HT1080 (cell line): ENCODE results near the gene MLPH. TPM values are rescaled to one million over a fixed set of nuclear protein-coding genes. Genes with fewer than 3 reads are reported as not detected.
A peak's percentile ranks its signal among the peaks of the same experiment; 100 is the strongest.
"Not testable (repeated sequence)": the region's sequence is repeated elsewhere in the genome, so short reads cannot be mapped to it uniquely, and the experiment has no call there.

Experiments used
- DNase-seq: peaks from one replicate; pipeline ENCODE4 v3.0.0-alpha.2; 2015; ENCODE audit warnings: low read depth
- total RNA-seq: library from RNA; depleted of rRNA; stranded (reverse); fragments of >200 nt; shearing (Covaris generic); gene quantifications from 2 replicates; pipeline ENCODE4 v1.2.3, GENCODE V29; 2014

Gene MLPH
- total RNA-seq, 1 experiment from 2014 or later = not detected

DNA sequence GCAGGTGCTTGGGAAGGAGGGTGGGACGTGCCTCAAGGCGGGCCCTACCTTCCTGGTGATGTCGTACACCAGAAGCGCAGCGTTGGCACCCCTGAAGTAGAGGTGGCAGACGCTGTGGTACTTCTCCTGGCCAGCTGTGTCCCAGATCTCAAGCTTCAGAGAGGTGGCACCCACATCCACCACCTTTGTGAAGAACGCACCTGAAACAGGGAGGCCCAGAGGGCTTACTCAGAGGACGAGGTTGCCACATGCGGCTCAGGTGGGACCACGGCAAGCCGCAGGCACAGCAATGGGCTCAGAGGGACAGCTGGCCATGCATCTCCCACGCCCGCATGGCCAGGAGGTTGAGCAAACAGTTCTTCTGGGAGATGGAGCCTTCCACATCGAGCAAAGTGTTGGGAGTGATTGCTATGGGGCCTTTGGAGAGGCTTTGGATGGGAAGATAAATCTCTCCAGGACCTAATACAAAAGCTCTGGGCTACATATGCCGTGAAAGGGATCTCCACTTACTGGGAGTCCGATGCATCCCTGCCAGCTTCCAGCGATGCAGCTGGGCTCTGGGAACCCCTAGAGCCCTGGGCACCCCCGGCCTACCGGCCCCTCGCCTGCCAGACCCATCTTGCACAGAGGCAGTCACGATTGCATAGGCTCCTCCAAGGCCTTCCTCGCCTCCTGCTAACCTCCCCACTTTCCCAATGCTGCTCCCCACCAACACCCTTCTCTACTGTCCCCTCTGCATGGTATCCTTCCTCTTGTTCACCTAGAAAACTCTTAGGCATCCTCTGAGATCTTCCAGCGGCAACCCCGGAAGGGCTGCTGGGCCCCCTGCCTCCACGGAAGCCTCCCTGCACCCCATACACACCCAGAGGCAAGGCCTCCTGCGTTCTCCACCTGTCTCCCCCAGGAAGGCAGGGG lies 91.2 kb downstream of the MLPH start:
- no peak for DNase-seq

DNA sequence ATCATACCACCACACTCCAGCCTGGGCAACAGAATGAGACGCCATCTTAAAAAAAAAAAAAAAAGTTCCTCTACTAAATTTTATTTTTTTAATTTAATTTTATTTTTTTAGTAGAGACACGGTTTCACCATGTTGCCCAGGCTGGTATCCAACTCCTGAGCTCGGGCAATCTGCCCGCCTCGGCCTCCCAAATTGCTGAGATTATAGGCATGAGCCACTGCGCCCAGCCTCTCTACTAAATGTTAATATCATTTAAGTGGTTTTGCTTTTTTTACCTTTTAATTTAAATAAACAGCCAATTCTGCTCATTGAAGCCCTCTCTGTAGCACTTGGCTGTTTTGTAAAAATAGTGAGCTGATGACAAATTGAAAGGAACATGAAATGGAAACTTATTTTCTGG lies 94.3 kb downstream of the MLPH start:
- DNase-seq = no peak

DNA sequence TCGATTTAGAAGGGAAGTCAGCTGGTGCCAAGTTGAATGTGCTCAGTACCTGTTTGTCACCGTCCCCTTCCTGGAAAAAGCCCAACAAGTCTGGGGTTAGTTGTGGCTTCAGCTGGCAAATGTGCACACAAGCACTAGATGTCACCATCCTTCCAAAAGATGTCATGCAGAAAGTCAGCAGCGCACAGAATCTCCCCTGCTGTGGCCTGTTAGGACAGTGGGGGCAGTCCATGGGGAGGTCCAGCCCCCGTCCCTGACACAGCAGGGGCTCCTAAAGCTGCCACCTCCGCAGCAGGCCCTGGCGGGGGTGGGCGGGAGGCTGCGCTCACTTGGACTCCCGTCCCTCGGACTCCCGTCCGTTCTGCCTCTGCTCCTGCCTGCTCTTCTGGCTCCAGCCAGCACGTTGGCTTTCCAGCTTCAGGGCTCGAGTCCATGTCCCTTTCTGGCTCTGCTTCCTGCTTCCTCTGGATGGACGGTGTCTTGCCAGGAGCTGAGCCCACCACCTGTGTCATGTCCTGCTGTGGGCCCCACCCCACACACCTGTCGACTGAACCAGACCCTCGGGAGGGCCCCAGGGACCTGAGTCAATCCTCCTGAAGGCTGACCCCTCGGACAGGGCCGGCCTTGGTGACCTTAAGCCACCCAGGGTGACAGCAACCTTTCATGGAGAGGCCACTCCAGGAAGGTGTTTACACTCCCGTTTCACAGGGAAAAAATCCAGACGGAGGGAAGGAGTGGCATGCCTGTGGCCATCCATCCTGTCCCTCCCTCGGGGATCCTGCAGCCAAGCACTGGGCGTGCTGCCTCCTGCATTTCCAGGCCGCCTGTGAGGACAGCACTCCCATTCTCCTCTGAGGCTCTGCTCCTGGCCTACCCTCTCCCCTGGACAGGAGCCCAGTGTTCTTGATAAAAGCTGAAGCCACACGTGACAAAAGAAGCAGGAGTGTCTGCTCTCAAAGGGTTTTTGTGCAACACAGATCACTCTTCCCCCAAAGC lies 95.0 kb downstream of the MLPH start:
- DNase-seq = peak; percentile 54

DNA sequence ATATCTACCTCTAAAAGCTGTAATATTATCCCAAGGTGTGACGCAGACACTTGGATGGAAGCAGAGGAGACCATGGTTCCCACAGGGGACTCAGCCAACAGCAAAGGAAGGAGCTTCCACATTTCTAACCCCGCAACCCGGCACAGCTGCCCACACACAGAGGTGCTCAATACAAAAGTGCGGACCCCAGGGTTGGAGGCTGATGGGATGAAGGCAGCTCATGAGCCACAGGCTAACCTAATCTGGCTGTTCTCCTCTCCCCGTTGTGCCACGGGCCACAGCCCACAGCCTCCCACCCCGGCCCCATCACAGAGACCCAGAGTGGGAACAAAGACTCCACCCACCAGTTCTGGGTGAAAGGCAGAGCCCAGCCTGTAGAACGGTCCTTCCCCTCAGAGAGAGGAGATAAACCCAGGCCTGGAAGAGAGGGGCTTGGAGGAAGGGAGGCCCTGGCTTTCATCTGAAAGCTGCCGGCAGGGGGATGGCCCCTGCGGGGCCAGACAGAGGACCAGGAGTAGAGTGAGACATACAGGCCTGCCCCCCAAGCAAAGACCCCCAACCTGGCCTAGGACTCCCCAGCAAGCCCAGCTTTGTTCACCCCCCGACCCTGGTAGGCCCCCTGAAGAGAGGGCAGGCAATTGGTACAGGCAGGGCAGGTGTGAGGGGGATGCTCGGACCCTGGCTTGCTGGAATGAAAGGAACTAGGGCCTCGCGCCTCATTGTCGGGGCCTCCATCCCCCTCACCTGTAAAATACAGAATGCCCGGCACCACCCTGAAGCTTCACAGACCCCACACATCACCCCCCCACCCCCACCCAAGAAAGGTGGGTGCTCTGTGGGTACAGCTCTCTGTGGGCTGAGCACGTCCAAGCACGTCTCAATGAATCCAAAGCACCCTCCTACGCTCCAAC lies 96.6 kb downstream of the MLPH start:
- no peak for DNase-seq

DNA sequence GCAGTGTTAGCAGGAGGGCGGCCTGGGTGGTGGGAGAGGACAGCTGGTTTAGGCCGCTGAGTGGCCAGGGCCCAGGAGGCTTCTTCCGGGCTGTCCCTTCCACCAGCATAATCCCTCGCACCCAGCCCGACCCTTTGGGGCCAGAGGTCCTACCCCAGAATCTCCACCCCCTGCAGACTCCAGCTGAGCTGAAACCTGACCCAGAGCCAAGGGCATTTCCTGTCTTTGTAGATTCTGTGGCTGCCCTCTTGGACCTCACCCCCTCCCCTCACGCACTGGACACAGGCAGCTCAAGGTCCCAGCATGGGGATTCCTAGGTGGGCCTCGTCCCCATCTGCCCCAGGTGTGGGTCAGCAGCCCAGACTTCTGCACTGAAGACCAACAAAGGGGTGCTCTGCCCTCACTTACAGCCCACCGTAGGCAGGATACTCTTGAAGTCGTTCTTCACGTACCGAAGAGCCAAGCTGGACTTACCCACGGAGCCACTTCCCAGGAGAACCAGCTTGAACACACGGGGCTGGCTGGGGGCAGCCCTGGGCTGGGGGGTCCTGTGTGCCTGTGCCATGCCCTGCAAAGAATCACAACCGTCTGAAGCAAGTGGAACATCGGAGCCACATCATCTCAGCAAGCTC lies 98.7 kb downstream of the MLPH start:
- no peak for DNase-seq

DNA sequence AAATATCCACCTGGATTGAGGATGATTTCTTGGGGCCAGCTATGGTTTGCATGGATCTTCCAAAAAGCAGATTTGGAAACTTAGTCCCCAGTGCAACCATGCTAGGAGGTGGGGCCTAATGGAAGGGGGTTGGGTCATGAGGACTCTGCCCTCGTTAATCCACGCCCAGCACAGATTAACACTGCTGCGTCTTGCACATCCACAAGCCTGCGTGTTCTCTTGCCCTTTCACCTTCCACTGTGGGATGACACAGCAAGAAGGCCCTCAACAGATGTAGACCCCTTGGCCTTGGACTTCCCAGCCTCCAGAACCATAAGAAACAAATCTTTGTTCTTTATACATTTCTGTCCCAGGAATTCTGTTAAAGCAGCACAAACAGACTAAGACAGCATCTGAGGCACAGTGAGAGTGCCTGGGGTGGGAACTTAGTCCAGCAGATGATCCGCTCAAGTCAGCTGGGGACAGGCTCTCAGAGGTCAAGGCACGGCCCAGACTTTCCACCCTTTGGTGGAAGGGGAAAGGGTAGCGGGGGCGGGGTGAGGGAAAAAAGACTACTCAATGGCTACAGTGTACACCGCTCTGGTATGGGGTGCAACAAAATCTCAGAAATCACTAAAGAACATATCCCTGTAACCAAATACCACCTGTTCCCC lies 101.1 kb downstream of the MLPH start:
- no peak for DNase-seq

DNA sequence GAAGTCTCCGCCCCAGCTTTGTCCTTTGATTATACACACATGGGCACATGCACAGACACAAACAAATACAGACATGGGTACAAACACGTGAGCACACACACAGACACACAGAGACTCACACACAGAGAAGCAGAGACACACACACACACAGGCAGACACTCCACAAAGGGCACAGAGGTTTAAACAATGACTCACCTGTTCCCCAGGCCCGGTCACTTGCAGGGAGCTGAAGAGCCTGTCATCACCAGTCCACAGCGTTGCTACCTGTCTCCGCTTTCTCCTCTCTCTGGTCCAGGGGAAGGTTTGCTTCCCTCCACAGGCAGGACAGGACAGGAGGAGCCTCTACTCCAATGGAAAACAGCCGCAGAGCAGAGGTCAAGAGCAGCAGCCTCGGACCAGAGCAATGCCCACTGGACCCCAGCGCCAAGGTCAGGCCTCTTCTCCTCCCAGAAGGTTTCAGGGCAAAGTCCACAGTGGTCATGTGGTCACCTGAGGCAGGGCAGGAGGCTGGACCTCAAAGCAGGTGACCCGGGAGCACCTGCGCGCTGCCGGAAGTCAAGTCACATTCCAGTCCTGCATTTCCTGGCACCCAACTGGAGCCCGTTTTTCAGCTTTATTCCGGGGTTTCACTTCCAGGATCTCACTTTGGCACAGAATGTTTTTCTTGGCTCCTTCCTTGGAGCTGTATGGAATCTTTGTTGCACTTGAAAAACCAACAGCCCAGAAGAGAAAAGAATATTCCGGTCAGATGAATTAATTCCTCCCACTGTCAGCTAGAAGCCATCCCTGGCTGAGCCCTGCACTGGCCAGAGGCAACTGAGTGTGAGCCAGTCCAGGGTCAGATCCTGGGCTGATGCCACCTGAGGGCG lies 103.5 kb downstream of the MLPH start, which contains the start of gene RAB17:
RAB17 (minus strand) TSS at position 463 of the 869 bp plus-strand sequence. CDS start 4,580 bp downstream, outside the sequence.
- peak; percentile 52 for DNase-seq

DNA sequence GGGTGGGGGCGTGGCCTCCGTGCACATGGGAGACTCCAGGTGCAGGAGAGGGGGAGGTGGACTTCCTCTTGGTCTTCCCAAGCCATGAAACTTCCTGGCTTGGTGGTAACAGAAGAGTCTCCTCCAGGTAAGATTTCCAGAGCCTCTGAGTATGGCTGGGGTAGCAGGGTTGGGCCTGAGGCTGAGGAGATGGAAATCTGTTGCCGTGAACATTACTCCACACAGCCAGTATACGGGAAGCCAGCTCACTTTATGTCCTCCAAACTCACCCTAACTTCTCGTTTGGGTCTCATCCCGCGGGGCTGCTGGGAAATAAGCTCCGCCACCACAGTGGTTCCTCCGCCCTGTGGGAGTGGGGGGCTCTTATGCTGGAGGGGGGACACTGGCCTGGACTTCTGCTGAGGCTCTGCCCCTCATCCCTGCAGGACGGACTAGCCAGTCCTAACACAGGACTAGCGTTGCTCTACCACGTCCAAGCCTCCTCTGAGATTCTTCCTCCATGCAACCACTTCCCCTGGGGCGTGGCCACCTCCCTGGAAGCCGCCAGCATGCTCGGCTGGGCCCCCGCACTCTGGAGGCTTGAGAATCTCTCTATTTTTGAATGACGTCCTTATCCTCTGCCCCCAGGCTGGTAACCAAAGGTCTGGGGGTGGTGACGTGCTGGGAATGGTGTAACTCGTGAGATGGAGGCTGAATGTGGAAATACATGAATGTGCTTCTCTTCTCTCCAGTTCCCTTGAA lies 104.3 kb downstream of the MLPH start:
- no peak for DNase-seq

DNA sequence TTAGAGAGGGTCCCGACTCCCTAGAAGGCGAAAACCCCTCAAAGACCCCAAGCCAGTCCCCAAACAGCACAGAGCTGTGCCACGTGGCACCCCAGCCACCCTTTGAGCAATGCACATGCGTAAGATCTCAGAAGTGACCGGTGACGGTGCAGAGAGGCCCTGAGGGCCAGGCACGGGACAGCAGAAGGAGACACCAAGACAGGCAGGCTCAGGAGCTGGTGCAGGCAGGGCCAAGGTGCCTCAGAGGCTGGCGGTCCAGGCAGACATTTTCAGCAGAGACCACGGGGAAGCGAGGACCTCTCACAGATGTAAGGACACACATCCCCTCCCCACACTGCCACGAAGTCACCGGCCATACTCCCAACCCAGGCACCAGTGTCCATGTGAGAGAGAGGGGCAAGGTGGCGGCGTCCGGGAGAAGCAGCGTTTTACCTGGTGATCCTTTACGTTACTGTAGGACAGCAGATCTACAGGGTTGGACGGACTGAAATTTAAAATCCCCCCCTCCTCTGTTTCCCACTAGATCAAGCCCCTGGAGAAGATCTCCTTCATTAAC lies 105.5 kb downstream of the MLPH start:
- no peak for DNase-seq

DNA sequence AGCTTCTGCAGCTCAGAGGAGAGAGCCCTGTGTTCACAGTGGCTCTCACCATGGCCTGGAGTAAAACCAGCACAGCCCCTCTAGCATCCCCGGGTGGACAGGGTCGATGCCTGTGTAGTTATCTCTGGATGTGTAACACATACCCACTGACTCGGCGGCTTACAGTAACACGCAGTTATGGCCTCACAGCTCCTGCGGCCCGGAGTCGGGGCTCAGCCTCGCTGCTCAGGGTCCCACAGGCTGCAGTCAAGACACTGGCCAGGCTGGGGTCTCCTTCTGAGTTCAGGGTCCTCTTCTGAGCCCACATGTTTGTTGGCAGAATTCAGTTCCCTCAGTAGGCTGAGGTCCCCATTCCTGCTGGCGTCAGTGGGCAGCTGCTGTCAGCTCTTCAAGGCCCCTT lies 106.0 kb downstream of the MLPH start:
- no peak for DNase-seq

DNA sequence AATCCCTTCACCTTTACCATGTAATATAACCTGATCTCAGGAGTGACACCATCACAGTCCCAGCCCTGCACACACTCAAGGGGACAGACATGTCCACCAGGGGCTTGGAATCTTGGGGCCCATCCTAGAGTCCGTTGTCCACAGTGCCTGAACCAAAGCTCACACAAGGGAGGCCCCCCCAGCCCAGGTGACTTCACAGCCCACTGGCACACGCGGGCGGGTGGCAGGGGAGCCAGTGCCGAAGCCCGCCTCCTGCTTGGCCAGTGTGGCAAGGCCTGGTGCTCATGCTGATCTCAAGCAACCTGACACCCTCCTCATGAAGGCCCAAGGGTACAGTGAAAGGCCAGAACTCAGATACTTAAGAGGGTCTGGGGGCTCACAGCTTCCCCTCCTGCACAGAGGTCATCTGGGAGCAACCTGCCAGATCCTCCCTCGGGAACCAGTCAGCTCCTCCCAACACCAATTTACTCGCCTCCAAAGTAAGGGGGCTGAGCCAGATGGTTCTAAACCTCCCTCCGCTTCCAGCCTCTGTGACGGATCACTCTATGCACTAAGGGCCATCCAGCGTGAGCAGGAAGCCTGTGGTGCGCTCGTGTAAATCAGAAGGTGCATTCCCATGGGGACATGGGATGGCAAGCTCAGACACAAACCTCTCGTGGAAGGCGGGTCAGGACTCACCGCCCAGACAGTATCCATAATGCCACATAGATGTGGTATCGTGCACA lies 106.7 kb downstream of the MLPH start:
- DNase-seq = no peak

DNA sequence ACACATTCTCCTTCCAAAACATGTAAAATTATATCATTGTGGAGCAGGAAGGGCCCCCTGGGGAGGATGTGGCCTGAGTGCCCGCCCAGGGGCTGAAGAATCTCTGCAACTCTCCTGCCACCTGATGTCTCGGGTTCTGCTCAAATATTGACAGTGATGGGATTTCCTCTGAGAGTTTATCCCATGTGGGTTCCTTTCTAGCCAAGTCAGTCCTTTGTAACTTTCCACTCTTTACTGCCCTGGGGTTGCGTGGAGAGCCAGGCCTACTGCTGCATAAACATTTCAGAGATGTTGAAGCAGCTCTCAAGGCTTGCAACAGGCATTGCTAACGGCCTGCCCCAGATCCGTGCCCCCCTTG lies 107.4 kb downstream of the MLPH start:
- DNase-seq = no peak

DNA sequence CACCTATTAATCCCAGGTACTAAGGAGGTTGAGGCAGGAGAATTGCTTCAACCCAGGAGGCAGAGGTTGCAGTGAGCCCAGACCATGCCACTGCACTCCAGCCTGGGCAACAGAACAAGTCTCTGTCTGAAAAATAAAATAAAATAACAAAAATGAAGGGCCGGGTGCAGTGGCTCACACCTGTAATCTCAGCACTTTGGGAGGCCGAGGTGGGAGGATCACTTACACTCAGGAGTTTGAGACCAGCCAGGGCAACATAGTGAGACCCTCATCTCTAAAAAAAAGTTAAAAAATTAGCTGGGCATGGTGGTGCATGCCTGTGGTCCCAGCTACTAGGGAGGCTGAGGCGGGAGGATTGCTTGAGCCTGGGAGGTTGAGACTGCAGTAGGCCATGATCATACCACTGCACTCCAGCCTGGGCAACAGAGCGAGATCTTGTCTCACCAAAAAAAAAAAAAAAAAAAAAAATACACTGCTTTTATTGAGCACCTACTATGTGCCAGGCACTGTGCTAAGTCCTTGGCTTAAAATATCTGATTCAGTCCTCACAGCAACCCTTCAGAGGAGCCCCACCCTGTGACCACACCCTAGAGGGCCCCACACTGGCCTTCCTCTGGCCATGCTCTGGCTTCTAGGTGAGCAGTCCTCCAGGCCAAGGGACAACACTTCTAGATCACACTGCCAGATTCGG lies 108.9 kb downstream of the MLPH start:
- DNase-seq = not testable (repeated sequence)

DNA sequence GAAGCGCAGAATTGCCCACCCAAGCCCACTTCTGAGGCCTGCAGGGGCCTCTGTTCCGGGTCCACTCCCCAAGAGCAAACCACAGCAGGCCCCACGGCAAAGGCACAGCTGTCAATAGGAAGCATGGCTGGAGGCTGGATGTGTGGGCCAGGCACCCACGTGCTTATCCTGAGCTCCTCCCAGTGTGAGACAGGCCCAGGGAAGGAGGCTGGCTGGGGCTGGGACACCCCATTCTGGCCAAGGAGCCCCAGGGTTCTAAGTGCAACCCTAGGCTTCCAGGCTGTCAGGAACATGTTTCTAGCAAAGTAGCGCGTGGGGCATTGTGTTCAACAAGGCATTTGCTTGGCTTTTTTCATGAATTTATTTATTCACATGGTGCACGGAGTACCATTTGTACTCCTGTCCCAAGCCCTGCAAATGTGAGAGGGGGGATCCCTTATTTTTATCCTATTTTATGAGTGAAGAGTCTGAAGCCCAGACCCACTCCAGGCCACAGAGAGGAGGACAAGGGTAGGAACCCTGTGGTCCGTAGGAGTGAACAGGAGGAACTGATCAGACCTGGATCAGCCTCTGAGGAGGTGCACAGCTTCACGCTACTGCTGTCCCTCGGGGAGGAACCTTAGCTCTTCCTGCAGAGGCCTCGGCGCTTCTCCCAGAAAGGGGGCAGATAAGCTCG lies 109.6 kb downstream of the MLPH start:
- no peak for DNase-seq

DNA sequence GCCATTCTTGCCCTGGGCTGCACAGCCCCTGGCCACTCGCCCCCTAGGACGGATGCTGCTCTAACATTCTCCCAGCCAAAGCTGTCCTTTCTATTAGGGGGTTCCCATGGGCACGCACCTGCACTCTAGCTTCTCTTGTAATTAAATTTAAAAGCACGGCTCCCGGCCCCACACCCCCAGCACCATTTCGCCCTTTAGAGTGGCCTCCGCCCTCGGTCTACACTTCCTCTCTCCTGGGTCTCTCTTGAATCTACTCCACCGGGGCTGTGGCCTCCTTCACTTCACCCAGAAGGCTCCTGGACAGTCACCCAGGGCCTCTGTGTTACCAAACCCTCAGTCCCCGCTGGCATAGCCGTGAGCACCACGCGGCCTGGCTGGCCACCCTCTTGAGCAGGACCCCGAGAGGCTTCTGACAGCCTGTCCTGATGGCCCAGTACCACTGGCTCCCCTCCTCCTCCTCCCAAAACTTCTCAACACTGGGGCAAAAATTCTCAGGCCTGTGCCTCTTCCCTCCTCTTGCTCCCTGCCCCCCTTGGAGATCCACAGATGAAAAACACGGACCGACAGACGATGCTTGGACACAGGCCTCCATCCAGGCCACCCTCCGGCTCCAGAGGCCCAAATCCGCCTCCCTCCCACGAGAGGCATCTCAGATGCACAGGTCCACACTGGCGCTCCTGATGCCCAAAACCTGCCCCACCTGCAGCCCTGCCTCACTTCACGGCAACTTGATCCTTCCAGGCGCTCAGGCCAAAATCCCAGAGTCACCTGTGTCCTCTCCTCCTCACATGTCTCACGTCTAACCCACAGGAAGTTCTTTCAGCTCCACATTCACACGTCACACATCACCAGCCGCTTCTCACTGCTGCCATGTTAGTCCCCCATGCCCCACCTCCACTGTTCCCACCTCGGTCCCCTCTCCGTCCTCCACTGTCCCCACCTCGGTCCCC lies 110.4 kb downstream of the MLPH start:
- no peak for DNase-seq
